ENCODE measurements around the gene KMT5B. TPM values are rescaled to one million over a fixed set of nuclear protein-coding genes. Genes with fewer than 3 reads are reported as not detected.

The KMT5B gene
- total and polyA plus RNA-seq, 2 donors (not counting 1 experiment from before 2014, with no cell fraction given) = 13.4 to 77.8 TPM

DNA sequence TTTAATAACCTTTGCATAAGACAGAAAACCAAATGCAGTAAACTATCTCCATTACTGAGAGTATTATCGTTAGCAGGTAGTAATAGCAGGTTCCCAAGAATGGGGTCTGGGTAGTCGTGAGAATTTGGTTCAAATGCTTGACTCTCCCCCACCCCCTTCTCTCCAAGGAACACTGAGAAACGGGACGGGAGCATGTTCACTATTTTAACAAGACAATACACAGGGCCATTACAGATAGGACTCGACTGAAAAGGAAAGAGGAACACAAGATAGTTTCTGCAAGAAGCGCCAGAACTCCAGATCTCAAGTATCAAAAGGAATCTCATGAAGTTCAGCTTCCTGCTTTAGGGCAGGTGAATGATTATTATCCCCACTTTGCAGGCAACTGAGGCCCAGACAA lies 27.0 kb downstream of the KMT5B start:
- Histone ChIP-seq H4K20me1 (ENCODE audit: control insufficient read depth, insufficient read depth, low read length, poor library complexity, severe bottlenecking) (peaks cover 55% of the 10 kb centered on the region), H2AFZ (ENCODE audit: insufficient read depth, low read depth, low read length, poor library complexity, severe bottlenecking) (no peak overlapping the region), H3K9me3 (ENCODE audit: control extremely low read depth in 1 of 3, control insufficient read depth in 2 of 3, insufficient read depth in 1 of 3, low read length in 2 of 3) (no peaks in the 10 kb centered on the region), H3K27ac (ENCODE audit: low read length in 2 of 2) (no peak overlapping the region), H3K9ac (ENCODE audit: low read length) (no peak overlapping the region), H3K27me3 (replicated peaks in 1 of 4; ENCODE audit: control extremely low read depth in 1 of 4, control insufficient read depth in 3 of 4, insufficient read depth in 4 of 4, low read length in 3 of 4) (no peaks in the 10 kb centered on the region), H3K4me3 (ENCODE audit: control extremely low read depth in 1 of 5, extremely low read depth in 1 of 5, insufficient read depth in 1 of 5, low read depth in 2 of 5, low read length in 4 of 5) (no peak overlapping the region), H3K36me3 (replicated peaks in 1 of 2; ENCODE audit: control extremely low read depth in 1 of 2, control insufficient read depth in 1 of 2, extremely low read depth in 1 of 2, insufficient read depth in 2 of 2, low read length in 1 of 2) (peaks cover 12 to 44% of the 10 kb centered on the region in 2 experiments), H3K4me2 (replicated peaks; ENCODE audit: low read depth, low read length, poor library complexity, severe bottlenecking) (no peak overlapping the region), H3K4me1 (ENCODE audit: control insufficient read depth in 2 of 2, insufficient read depth in 2 of 2, low read length in 2 of 2) (peaks cover 0 to 3% of the 10 kb centered on the region in 2 donors), H3K79me2 (ENCODE audit: control insufficient read depth, insufficient read depth, low read length) (peaks cover 35% of the 10 kb centered on the region)
- Mint-ChIP-seq H3K27ac (no peak overlapping the region), H3K4me1 (peaks cover 12% of the 10 kb centered on the region), H3K4me3 (no peak overlapping the region), H3K27me3 (no peaks in the 10 kb centered on the region), H3K9me3 (ENCODE audit: insufficient read depth) (no peaks in the 10 kb centered on the region)
- TF ChIP-seq EZH2 (IDR thresholded peaks at IDR 0.05; ENCODE audit: borderline replicate concordance, insufficient read depth, low read depth, low read length, poor library complexity, severe bottlenecking) = no peak
- TF ChIP-seq, protein P1, sequence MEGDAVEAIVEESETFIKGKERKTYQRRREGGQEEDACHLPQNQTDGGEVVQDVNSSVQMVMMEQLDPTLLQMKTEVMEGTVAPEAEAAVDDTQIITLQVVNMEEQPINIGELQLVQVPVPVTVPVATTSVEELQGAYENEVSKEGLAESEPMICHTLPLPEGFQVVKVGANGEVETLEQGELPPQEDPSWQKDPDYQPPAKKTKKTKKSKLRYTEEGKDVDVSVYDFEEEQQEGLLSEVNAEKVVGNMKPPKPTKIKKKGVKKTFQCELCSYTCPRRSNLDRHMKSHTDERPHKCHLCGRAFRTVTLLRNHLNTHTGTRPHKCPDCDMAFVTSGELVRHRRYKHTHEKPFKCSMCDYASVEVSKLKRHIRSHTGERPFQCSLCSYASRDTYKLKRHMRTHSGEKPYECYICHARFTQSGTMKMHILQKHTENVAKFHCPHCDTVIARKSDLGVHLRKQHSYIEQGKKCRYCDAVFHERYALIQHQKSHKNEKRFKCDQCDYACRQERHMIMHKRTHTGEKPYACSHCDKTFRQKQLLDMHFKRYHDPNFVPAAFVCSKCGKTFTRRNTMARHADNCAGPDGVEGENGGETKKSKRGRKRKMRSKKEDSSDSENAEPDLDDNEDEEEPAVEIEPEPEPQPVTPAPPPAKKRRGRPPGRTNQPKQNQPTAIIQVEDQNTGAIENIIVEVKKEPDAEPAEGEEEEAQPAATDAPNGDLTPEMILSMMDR (IDR thresholded peaks at IDR 0.05) = no peak
- intact Hi-C loops (cut with micrococcal nuclease) = no loop called here
- ChIA-PET CTCF (interaction anchor here (2.0 kb wide), 1 partner anchor 23 kb away, joined by 7 read pairs; no protein-coding TSS in a partner anchor), POLR2A (no interaction called here)
- DNase-seq (no peak), ATAC-seq (ENCODE audit: low read depth) (no peak)
- WGBS (ENCODE audit: insufficient coverage) = 94% methylated on average over 3 of the region's 6 CpGs

DNA sequence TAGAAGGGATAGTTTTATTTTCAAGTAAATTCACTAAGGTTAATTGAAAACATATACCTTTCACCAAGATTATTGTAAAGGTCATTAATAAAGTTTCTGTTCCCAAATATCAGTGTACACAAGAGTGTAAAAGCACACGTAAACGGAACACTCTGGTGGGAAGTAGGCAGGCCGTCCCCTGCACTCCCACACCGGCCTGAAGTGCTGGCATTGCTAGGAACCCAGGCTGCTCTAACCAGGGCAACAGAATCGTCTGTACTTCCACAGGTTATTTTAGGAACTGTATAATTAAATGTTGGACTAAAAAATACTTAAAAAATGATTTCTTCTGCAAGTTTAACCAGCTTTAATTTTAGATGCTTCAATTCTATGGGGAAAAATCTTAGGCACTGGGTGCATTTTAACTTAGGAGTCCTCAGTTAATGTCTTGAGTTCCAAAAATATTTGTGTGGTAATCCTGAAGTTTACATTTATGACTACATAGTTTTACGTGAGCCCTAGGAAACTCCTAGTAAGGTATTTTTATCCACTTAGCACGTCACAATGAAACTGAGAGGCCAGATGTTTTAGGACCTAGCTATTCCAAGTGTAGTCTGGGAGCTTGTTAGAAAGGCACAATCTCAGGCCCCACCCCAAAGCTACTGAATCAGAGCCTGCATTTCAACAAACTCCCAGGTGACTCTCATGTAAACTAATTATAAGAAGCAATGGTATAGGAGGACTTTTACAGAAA lies 31.2 kb downstream of the KMT5B start:
- DNase-seq = no peak
- CTCF ChIA-PET = interaction anchor here (1.3 to 1.8 kb wide), 2 partner anchors 25 to 27 kb away, joined by 4 read pairs; no protein-coding TSS in a partner anchor
- Histone ChIP-seq H3K4me3 (ENCODE audit: control extremely low read depth in 1 of 5, extremely low read depth in 1 of 5, insufficient read depth in 1 of 5, low read depth in 2 of 5, low read length in 4 of 5) (no peak overlapping the region), H3K79me2 (ENCODE audit: control insufficient read depth, insufficient read depth, low read length) (peaks cover 3% of the 10 kb centered on the region), H3K27me3 (replicated peaks in 1 of 4; ENCODE audit: control extremely low read depth in 1 of 4, control insufficient read depth in 3 of 4, insufficient read depth in 4 of 4, low read length in 3 of 4) (no peaks in the 10 kb centered on the region), H2AFZ (ENCODE audit: insufficient read depth, low read depth, low read length, poor library complexity, severe bottlenecking) (no peak overlapping the region), H3K36me3 (replicated peaks in 1 of 2; ENCODE audit: control extremely low read depth in 1 of 2, control insufficient read depth in 1 of 2, extremely low read depth in 1 of 2, insufficient read depth in 2 of 2, low read length in 1 of 2) (peaks cover 16 to 47% of the 10 kb centered on the region in 2 experiments), H3K4me1 (ENCODE audit: control insufficient read depth in 2 of 2, insufficient read depth in 2 of 2, low read length in 2 of 2) (no peaks in the 10 kb centered on the region), H4K20me1 (ENCODE audit: control insufficient read depth, insufficient read depth, low read length, poor library complexity, severe bottlenecking) (peaks cover 15% of the 10 kb centered on the region), H3K9me3 (ENCODE audit: control extremely low read depth in 1 of 3, control insufficient read depth in 2 of 3, insufficient read depth in 1 of 3, low read length in 2 of 3) (no peaks in the 10 kb centered on the region), H3K27ac (ENCODE audit: low read length in 2 of 2) (no peak overlapping the region), H3K4me2 (replicated peaks; ENCODE audit: low read depth, low read length, poor library complexity, severe bottlenecking) (no peak overlapping the region), H3K9ac (ENCODE audit: low read length) (no peak overlapping the region)
- Mint-ChIP-seq H3K27ac (no peak overlapping the region), H3K4me3 (no peak overlapping the region), H3K27me3 (no peaks in the 10 kb centered on the region), H3K9me3 (ENCODE audit: insufficient read depth) (no peaks in the 10 kb centered on the region), H3K4me1 (no peaks in the 10 kb centered on the region)
- no peak for ATAC-seq (ENCODE audit: low read depth)
- intact Hi-C loops (cut with micrococcal nuclease) = no loop called here
- no peak for TF ChIP-seq EZH2 (IDR thresholded peaks at IDR 0.05; ENCODE audit: borderline replicate concordance, insufficient read depth, low read depth, low read length, poor library complexity, severe bottlenecking)
- TF ChIP-seq, protein P1 (IDR thresholded peaks at IDR 0.05) = no peak
- POLR2A ChIA-PET = no interaction called here
- 95% methylated on average over 4 of the region's 7 CpGs for WGBS (ENCODE audit: insufficient coverage)

All from B cell (primary cell).